Measurements from ENCODE around the gene FAM241B.

Gene FAM241B

GRCh38 chr10:69652857-69653199 lies 22.8 kb downstream of the FAM241B start:
- H3K27me3 ChIP-seq (ENCODE audit: insufficient read depth, poor library complexity, severe bottlenecking), result peaks cover 7% of the 10 kb centered on the region
- TF ChIP-seq POLR2AphosphoS5 (IDR thresholded peaks at IDR 0.05; ENCODE audit: low read depth), result no peak
- TF ChIP-seq, protein P1, sequence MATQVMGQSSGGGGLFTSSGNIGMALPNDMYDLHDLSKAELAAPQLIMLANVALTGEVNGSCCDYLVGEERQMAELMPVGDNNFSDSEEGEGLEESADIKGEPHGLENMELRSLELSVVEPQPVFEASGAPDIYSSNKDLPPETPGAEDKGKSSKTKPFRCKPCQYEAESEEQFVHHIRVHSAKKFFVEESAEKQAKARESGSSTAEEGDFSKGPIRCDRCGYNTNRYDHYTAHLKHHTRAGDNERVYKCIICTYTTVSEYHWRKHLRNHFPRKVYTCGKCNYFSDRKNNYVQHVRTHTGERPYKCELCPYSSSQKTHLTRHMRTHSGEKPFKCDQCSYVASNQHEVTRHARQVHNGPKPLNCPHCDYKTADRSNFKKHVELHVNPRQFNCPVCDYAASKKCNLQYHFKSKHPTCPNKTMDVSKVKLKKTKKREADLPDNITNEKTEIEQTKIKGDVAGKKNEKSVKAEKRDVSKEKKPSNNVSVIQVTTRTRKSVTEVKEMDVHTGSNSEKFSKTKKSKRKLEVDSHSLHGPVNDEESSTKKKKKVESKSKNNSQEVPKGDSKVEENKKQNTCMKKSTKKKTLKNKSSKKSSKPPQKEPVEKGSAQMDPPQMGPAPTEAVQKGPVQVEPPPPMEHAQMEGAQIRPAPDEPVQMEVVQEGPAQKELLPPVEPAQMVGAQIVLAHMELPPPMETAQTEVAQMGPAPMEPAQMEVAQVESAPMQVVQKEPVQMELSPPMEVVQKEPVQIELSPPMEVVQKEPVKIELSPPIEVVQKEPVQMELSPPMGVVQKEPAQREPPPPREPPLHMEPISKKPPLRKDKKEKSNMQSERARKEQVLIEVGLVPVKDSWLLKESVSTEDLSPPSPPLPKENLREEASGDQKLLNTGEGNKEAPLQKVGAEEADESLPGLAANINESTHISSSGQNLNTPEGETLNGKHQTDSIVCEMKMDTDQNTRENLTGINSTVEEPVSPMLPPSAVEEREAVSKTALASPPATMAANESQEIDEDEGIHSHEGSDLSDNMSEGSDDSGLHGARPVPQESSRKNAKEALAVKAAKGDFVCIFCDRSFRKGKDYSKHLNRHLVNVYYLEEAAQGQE (IDR thresholded peaks at IDR 0.05; ENCODE audit: insufficient replicate concordance, low read depth), result no peak
- no peak for TF ChIP-seq SPI1 (IDR thresholded peaks at IDR 0.05; ENCODE audit: borderline replicate concordance, low read depth)
- no peak for TF ChIP-seq GABPA (IDR thresholded peaks at IDR 0.05; ENCODE audit: low read depth)
- no peak for TF ChIP-seq CTCF (IDR thresholded peaks at IDR 0.05; ENCODE audit: insufficient read depth, low read length)
- no peak overlapping the region for H3K27ac ChIP-seq (replicated peaks)
- H3K4me3 ChIP-seq (replicated peaks; ENCODE audit: insufficient read depth, low read length), result no peak overlapping the region
- no peak for DNase-seq (ENCODE audit: low read depth in 1 of 2, low spot score in 1 of 2)

GRCh38 chr10:69653561-69653960 lies 23.5 kb downstream of the FAM241B start:
- no peak for DNase-seq (ENCODE audit: low read depth in 1 of 2, low spot score in 1 of 2)
- H3K27ac ChIP-seq (replicated peaks), result no peak overlapping the region
- peaks cover 7% of the 10 kb centered on the region for H3K27me3 ChIP-seq (ENCODE audit: insufficient read depth, poor library complexity, severe bottlenecking)
- TF ChIP-seq CTCF (IDR thresholded peaks at IDR 0.05; ENCODE audit: insufficient read depth, low read length), result no peak
- TF ChIP-seq POLR2AphosphoS5 (IDR thresholded peaks at IDR 0.05; ENCODE audit: low read depth), result no peak
- TF ChIP-seq GABPA (IDR thresholded peaks at IDR 0.05; ENCODE audit: low read depth), result no peak
- TF ChIP-seq, protein P1 (IDR thresholded peaks at IDR 0.05; ENCODE audit: insufficient replicate concordance, low read depth), result no peak
- no peak for TF ChIP-seq SPI1 (IDR thresholded peaks at IDR 0.05; ENCODE audit: borderline replicate concordance, low read depth)
- no peak overlapping the region for H3K4me3 ChIP-seq (replicated peaks; ENCODE audit: insufficient read depth, low read length)

GRCh38 chr10:69655124-69655867 lies 25.2 kb downstream of the FAM241B start:
- Histone ChIP-seq H3K27ac (replicated peaks) (no peak overlapping the region), H3K4me3 (replicated peaks; ENCODE audit: insufficient read depth, low read length) (no peak overlapping the region), H3K27me3 (ENCODE audit: insufficient read depth, poor library complexity, severe bottlenecking) (peaks cover 5% of the 10 kb centered on the region)
- no peak for TF ChIP-seq CTCF (IDR thresholded peaks at IDR 0.05; ENCODE audit: insufficient read depth, low read length)
- no peak for TF ChIP-seq SPI1 (IDR thresholded peaks at IDR 0.05; ENCODE audit: borderline replicate concordance, low read depth)
- no peak for TF ChIP-seq GABPA (IDR thresholded peaks at IDR 0.05; ENCODE audit: low read depth)
- TF ChIP-seq POLR2AphosphoS5 (IDR thresholded peaks at IDR 0.05; ENCODE audit: low read depth), result no peak
- TF ChIP-seq, protein P1 (IDR thresholded peaks at IDR 0.05; ENCODE audit: insufficient replicate concordance, low read depth), result no peak
- no peak for DNase-seq (ENCODE audit: low read depth in 1 of 2, low spot score in 1 of 2)
